ENCODE measurements around the gene SLC4A5. TPM values are rescaled to one million over a fixed set of nuclear protein-coding genes. Genes with fewer than 3 reads are reported as not detected.

SLC4A5 gene
- total RNA-seq, 4 donors from 2014 or later = 0.62 to 2.3 (median 1.2) TPM

- Histone ChIP-seq H3K9me3 (no peaks in the 10 kb centered on the region), H3K27me3 (no peaks in the 10 kb centered on the region), H3K4me3 (no peak overlapping the region), H3K4me1 (no peaks in the 10 kb centered on the region), H3K27ac (no peak overlapping the region), H3K36me3 (peaks cover 0 to 13% (median 0%) of the 10 kb centered on the region in 3 donors)
- TF ChIP-seq CTCF (IDR thresholded peaks at IDR 0.05) (no peak), POLR2A (IDR thresholded peaks at IDR 0.05) (no peak)
- intact Hi-C loops (cut with DNase I) = no loop called here
- DNase-seq = no peak
Measured at GRCh38 chr2:74317701-74318100, 25.5 kb downstream of the SLC4A5 start.

GRCh38 chr2:74316627-74317295, 26.5 kb downstream of the SLC4A5 start:
- WGBS, 2 donors = 72% methylated on average over 6 of the region's 6 CpGs
- intact Hi-C loops (cut with DNase I) = no loop called here
- no peak for DNase-seq

DNA sequence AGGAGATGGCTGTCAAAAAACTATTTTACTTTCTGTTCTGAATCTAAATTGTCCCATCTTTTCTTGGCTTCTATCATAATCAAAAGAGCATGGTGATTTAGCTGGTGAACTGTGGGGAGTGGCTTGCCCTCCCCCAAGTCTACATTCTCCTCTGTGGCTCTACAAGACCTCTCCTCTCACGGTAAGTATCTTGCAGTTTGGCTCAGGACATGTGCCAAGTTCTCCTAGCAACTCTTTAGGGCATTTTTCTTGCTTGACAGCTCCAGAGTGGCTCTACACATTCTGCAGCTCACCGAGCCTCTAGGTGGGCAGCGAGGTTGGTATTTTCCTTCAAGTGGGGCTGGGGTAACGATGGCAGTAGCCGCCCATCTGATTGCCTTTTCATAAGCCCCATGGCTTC, 29.1 kb downstream of the SLC4A5 start:
- no peaks in the 10 kb centered on the region for H3K27me3 ChIP-seq

More at GRCh38 chr2:74316627-74317295, 26.5 kb downstream of the SLC4A5 start:
- Histone ChIP-seq H3K36me3 (peaks cover 0 to 13% (median 0%) of the 10 kb centered on the region in 3 donors), H3K4me1 (no peaks in the 10 kb centered on the region), H3K27ac (no peak overlapping the region), H3K27me3 (no peaks in the 10 kb centered on the region), H3K4me3 (no peak overlapping the region), H3K9me3 (no peaks in the 10 kb centered on the region)
- no peak for TF ChIP-seq CTCF (IDR thresholded peaks at IDR 0.05)
- no peak for TF ChIP-seq POLR2A (IDR thresholded peaks at IDR 0.05)

DNA sequence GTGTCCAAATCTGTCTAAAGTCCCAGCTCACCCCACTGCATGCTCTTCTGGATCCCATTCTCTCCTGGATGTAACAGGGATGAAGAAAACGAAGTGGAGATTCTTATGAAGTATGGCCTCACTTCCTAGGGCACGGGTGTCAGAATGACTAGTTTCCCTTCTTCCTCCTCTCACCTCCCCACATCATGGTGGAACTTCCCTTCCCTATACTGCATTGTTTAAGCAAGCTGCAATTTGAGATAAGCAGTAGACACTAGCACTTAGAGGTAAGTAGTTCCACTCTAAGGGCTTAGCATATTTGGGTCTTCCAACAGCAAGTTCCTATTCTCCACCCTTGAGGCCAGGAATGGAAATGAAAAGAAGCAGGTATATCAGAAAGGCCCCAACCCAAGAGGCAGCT, 29.7 kb downstream of the SLC4A5 start:
- DNase-seq = no peak
- no peak overlapping the region for H3K27ac ChIP-seq
- intact Hi-C loops (cut with DNase I) = no loop called here
- 50 to 74% methylated on average over 2 of the region's 2 CpGs for WGBS, 2 donors
- H3K36me3 ChIP-seq = peaks cover 0 to 13% (median 0%) of the 10 kb centered on the region in 3 donors
- no peaks in the 10 kb centered on the region for H3K4me1 ChIP-seq
- H3K27me3 ChIP-seq = no peaks in the 10 kb centered on the region
- H3K9me3 ChIP-seq = no peaks in the 10 kb centered on the region
- TF ChIP-seq CTCF (IDR thresholded peaks at IDR 0.05) (no peak), POLR2A (IDR thresholded peaks at IDR 0.05) (no peak)
- no peak overlapping the region for H3K4me3 ChIP-seq

More for the DNA sequence above, 29.1 kb downstream of the SLC4A5 start:
- TF ChIP-seq CTCF (IDR thresholded peaks at IDR 0.05) (no peak), POLR2A (IDR thresholded peaks at IDR 0.05) (no peak)
- H3K4me1 ChIP-seq = no peaks in the 10 kb centered on the region
- H3K27ac ChIP-seq = no peak overlapping the region
- WGBS, 2 donors = 67 to 85% methylated on average over 2 to 5 of the region's 5 CpGs
- no peak for DNase-seq
- H3K36me3 ChIP-seq = peaks cover 0 to 13% (median 0%) of the 10 kb centered on the region in 3 donors
- no peaks in the 10 kb centered on the region for H3K9me3 ChIP-seq
- no peak overlapping the region for H3K4me3 ChIP-seq
- intact Hi-C loops (cut with DNase I) = no loop called here

GRCh38 chr2:74312913-74313312, 30.3 kb downstream of the SLC4A5 start:
- Histone ChIP-seq H3K9me3 (no peaks in the 10 kb centered on the region), H3K4me1 (no peaks in the 10 kb centered on the region), H3K27me3 (no peaks in the 10 kb centered on the region), H3K36me3 (peaks cover 0 to 13% (median 0%) of the 10 kb centered on the region in 3 donors), H3K27ac (no peak overlapping the region), H3K4me3 (no peak overlapping the region)
- TF ChIP-seq POLR2A (IDR thresholded peaks at IDR 0.05) = no peak
- no peak for TF ChIP-seq CTCF (IDR thresholded peaks at IDR 0.05)
- intact Hi-C loops (cut with DNase I) = no loop called here
- no peak for DNase-seq

Data from esophagus squamous epithelium (tissue), 5 donors.